Right lobe of liver (tissue), 6 donors: ENCODE measurements around the gene EFR3B. TPM values are rescaled to one million over a fixed set of nuclear protein-coding genes. Genes with fewer than 3 reads are reported as not detected.
"Not testable (repeated sequence)": the region's sequence is repeated elsewhere in the genome, so short reads cannot be mapped to it uniquely, and the experiment has no call there.

Experiments used
- ATAC-seq, 4 donors: fragments of 200-7000 bp; cut with Tn5 transposase; one replicate each; pipeline ENCODE4 v1.9.1; 2020; ENCODE audit warnings: mild to moderate bottlenecking in 4 of 4, moderate library complexity in 4 of 4
- DNase-seq, 3 donors: peaks; one replicate each; pipeline ENCODE4 v3.0.0-alpha.2; 2020
- H3K27ac ChIP-seq, 3 donors: fragments of 200-600 bp; one replicate each; pipeline ENCODE4 v1.8.0; 2022
- H3K27me3 ChIP-seq, 2 donors: fragments of 200-600 bp; one replicate each; pipeline ENCODE4 v1.8.0; 2022
- H3K36me3 ChIP-seq, 4 donors: fragments of 200-600 bp; sonication (generic) in 1 of 4; one replicate each; pipeline versions ENCODE4 v1.5.1 to v1.8.0; 2017 to 2022; ENCODE audit warnings: control low read depth in 1 of 4
- H3K4me1 ChIP-seq, 4 donors: fragments of 200-600 bp; sonication (generic) in 1 of 4; one replicate each; pipeline versions ENCODE4 v1.5.1 to v1.8.0; 2017 to 2022; ENCODE audit warnings: control low read depth in 1 of 4
- H3K4me3 ChIP-seq, 3 donors: fragments of 200-600 bp; one replicate each; pipeline ENCODE4 v1.8.0; 2022
- H3K9me3 ChIP-seq, 4 donors: fragments of 200-600 bp; sonication (generic) in 1 of 4; one replicate each; pipeline versions ENCODE4 v1.5.1 to v1.8.0; 2017 to 2022; ENCODE audit warnings: control low read depth in 1 of 4
- POLR2A ChIP-seq: fragments of 450-650 bp; IDR thresholded peaks from one replicate; pipeline ENCODE4 v1.6.1; 2017; ENCODE audit warnings: antibody characterized with exemption, mild to moderate bottlenecking
- WGBS: methylation state at CpG from one replicate; pipeline ENCODE4 v1.1.6; 2018; ENCODE audit warnings: low coverage, low lambda C conversion rate; ENCODE audit not compliant: insufficient coverage; ENCODE audit errors: missing lambda C conversion rate; 5-methylcytosine and 5-hydroxymethylcytosine counted together
- intact Hi-C, 2 donors: fragments of 100-400 bp; cut with DNase I; formaldehyde crosslinking; loops; one replicate each; pipeline versions ENCODE4 v1.11.2 to v1.14.1; 2022
- total RNA-seq, 6 experiments: library from RNA; depleted of rRNA in 2 of 6; stranded (reverse); fragments of >200 nt in 2 of 6; fragmentation: NEBNext Ultra II Directional in 3 of 6; extraction: Animal tissue kit (Norgen Biotek cat#: 25700) in 3 of 6; gene quantifications; one replicate each; pipeline versions ENCODE4 v1.1.0 to v1.2.4, GENCODE V29; 2016 to 2023
- TF ChIP-seq, protein P1 (sequence below), 4 donors: fragments of 200-600 bp in 3 of 4; fragments of 450-650 bp in 1 of 4; IDR thresholded peaks; one replicate each; pipeline versions ENCODE4 v1.5.1 to v1.8.0; 2016 to 2022; ENCODE audit warnings: antibody characterized with exemption in 4 of 4, mild to moderate bottlenecking in 2 of 4
- donor health status: DM: no; HTN: yes; CAD: no.
- donor health status: DM: no; HTN: no; CAD: no.
- donor health status: DM: no; HTN: no; CAD: no.
- donor health status: DM: no; HTN: yes; CAD: no.
- donor health status: DM: no; HTN: yes; CAD: no.

Gene EFR3B
- total RNA-seq, 6 experiments from 2014 or later, result 0.12 to 0.33 (median 0.16) TPM; not detected in 1

DNA sequence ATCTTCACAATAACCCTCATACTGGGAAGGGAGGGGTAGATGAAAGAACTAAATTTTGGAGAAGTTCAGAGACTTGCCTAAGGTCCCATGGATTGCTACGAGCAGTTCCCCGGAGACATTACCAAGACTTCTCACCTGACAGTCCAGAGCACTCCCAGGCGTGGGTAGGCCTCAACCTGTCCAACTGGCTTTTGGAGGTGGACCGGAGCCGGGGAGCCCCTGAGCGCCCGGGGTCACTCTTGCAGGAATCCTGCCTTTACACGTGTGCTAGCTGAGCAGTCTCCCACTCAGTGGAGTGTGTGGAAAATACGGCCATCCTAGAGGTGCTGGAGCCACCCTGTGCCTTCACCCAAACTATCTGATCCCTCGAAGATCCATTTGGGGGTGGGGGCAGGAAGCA lies 118.5 kb downstream of the EFR3B start:
- DNase-seq (peak in 1 of 3 donors; percentile 33), ATAC-seq (no peak)
- Histone ChIP-seq H3K9me3 (no peaks in the 10 kb centered on the region), H3K4me1 (no peaks in the 10 kb centered on the region), H3K27ac (no peak overlapping the region), H3K27me3 (no peaks in the 10 kb centered on the region), H3K36me3 (no peaks in the 10 kb centered on the region), H3K4me3 (no peak overlapping the region)
- intact Hi-C loops, result no loop called here
- 77% methylated on average over 5 of the region's 10 CpGs for WGBS
- TF ChIP-seq, protein P1, sequence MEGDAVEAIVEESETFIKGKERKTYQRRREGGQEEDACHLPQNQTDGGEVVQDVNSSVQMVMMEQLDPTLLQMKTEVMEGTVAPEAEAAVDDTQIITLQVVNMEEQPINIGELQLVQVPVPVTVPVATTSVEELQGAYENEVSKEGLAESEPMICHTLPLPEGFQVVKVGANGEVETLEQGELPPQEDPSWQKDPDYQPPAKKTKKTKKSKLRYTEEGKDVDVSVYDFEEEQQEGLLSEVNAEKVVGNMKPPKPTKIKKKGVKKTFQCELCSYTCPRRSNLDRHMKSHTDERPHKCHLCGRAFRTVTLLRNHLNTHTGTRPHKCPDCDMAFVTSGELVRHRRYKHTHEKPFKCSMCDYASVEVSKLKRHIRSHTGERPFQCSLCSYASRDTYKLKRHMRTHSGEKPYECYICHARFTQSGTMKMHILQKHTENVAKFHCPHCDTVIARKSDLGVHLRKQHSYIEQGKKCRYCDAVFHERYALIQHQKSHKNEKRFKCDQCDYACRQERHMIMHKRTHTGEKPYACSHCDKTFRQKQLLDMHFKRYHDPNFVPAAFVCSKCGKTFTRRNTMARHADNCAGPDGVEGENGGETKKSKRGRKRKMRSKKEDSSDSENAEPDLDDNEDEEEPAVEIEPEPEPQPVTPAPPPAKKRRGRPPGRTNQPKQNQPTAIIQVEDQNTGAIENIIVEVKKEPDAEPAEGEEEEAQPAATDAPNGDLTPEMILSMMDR (IDR thresholded peaks at IDR 0.05), result no peak
- TF ChIP-seq POLR2A, result no peak

DNA sequence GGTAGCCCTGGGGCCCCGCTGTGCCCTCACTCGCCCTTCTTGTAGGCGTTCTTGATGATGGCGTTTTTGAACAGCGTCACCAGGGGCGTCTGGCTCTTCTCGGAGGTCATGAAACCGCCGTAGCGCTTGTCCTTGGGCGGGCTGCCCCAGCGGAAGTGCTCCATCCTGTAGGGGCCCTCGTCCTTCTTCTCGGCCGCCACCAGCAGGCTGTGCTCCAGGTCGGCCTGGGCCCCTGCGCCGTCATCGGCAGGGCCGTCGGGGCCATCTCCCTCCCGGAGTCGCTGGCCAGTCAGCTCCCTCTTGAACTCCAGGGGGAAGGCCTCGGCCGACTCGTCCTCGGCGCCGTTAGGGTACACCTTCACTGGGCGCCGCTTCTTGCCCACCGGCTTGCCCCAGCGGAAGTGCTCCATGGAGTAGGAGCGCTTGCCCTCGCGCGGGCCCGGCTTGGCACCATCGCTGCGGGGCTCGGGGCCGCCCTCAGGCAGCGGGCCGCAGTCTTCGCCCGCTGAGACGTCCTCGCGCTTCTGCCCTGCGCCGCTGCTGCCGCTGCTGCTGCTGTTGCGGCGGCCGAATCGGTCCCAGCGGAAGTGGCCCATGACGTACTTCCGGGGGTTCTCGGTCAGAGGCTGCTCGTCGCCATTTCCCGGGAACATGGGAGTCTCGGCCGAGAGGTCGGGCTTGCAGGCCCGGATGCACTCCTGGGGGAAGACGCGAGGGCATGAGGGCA lies 119.3 kb downstream of the EFR3B start:
- TF ChIP-seq POLR2A, result no peak
- TF ChIP-seq, protein P1 (IDR thresholded peaks at IDR 0.05), result no peak
- Histone ChIP-seq H3K36me3 (no peaks in the 10 kb centered on the region), H3K4me1 (no peaks in the 10 kb centered on the region), H3K9me3 (no peaks in the 10 kb centered on the region), H3K27ac (peak overlapping the region in 2 of 3 donors; percentile 43 to 55), H3K4me3 (peak overlapping the region; percentile 29 to 52 (median 32)), H3K27me3 (no peaks in the 10 kb centered on the region)
- intact Hi-C loops, result no loop called here
- WGBS, result 42% methylated on average over 7 of the region's 69 CpGs
- ATAC-seq (peak; percentile 52 to 75 (median 58)), DNase-seq (peak; percentile 49 to 72 (median 54))

DNA sequence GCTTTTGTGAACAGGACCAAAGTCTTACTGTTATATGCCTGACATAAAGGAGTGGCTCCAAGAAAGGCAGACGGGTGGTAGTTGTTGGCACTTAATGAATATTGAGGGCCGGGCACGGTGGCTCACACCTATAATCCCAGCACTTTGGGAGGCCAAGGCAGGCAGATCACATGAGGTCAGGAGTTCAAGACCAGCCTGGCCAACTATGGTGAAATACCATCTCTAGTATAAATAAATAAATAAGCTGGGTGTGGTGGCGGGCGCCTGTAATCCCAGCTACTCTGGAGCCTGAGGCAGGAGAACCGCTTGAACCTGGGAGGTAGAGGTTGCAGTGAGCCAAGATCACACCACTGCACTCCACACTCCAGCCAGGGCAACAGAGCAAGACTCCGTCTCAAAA lies 120.2 kb downstream of the EFR3B start:
- H3K27ac ChIP-seq, H3K4me3 ChIP-seq, DNase-seq, H3K36me3 ChIP-seq, H3K27me3 ChIP-seq, intact Hi-C loops, ATAC-seq, H3K9me3 ChIP-seq, H3K4me1 ChIP-seq: not testable (repeated sequence)
- WGBS, result 77% methylated on average over 5 of the region's 7 CpGs

DNA sequence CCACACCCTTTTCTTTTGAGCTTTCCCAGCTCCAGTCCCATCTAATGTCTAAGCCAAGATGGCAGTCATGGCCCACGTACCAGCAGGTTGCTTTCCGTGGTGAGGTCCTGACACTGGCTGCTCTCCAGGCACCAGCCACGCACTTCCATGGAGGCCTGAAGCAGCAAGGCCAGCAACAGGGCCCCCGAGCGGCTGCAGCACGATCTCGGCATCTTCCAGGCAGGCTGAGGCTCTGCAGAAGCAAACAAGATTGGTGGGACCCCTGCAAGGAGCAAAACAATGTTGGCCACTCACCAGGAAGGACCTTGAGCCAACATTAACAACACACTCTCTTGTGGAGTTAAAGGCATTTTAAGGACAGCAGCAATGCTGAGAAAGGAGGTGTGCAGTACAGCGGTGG lies 122.7 kb downstream of the EFR3B start:
- Histone ChIP-seq H3K9me3 (no peaks in the 10 kb centered on the region), H3K4me3 (no peak overlapping the region), H3K36me3 (no peaks in the 10 kb centered on the region), H3K27ac (no peak overlapping the region), H3K4me1 (peaks cover 0 to 8% (median 0%) of the 10 kb centered on the region in 4 donors), H3K27me3 (peaks cover 0 to 6% of the 10 kb centered on the region in 2 donors)
- TF ChIP-seq, protein P1 (IDR thresholded peaks at IDR 0.05), result no peak
- TF ChIP-seq POLR2A, result no peak
- DNase-seq, result no peak
- intact Hi-C loops, result no loop called here
- no peak for ATAC-seq
- 43% methylated on average over 3 of the region's 8 CpGs for WGBS

DNA sequence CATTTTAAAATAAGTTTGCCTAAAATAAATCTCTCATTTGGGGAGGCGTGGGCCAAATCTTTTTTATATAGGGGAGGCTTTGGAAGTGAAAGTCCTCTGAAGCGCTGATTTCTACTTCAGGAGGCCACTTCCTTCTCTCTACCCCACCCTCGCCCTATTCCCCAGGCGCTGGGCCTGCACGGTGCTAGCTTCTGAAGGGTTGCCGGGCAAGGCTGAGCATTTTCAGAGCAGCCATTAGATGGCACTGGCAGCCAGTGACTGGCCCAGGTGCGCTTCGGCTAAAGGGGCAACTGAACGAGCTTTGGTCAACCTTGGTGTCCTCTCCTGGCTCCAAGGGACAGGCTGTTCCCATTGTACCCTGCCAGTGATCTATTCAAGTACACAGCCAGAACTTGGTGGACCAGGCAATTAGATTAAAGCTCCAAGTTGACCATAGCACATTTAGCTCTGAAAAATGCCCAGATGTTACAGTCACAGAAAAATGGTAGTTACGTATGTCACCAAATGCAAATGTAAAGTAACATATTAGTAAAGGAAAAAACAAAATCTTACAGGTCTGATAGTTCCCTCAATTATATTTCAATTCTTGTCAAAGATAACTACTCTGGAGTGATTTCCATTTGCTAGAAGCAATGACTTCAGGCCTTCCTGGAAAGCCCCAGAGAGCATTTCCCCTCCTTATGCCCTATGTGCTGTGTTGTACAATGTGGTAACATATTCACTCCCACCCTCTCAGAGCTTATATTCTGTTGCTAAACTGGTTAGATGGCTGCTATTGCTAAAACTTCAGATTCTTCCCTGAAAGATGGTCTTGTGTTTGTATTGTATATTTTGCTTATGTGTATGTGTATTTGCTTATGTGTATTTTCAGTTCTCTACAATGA lies 124.4 kb downstream of the EFR3B start:
- intact Hi-C loops, result no loop called here
- no peaks in the 10 kb centered on the region for H3K36me3 ChIP-seq
- no peaks in the 10 kb centered on the region for H3K9me3 ChIP-seq
- peak in 1 of 3 donors; percentile 39 for DNase-seq
- TF ChIP-seq, protein P1 (IDR thresholded peaks at IDR 0.05), result peak in 3 of 4 donors; percentile 6 to 25 (median 22)
- TF ChIP-seq POLR2A, result no peak
- no peak overlapping the region for H3K4me3 ChIP-seq
- peak; percentile 37 to 68 (median 44) for ATAC-seq
- H3K27ac ChIP-seq, result no peak overlapping the region
- whole genome bisulfite sequencing, result 38% methylated on average over 6 of the region's 10 CpGs
- H3K4me1 ChIP-seq, result peaks cover 0 to 8% (median 0%) of the 10 kb centered on the region in 4 donors
- H3K27me3 ChIP-seq, result peaks cover 0 to 6% of the 10 kb centered on the region in 2 donors
